OCI-LY7 (cell line): ENCODE measurements around the gene YBX1. TPM values are rescaled to one million over a fixed set of nuclear protein-coding genes. Genes with fewer than 3 reads are reported as not detected.
"Not testable (repeated sequence)": the region's sequence is repeated elsewhere in the genome, so short reads cannot be mapped to it uniquely, and the experiment has no call there.

Experiments
- BruUV-seq: library from RNA; stranded (reverse); fragments of 400-500 nt; replicated peaks from 2 replicates; lab custom pipeline; 2021; lab: Mats Ljungman, UMichigan
- CTCF ChIA-PET: fragments of 300-600 bp; sonication (Branson Sonifier 250); formaldehyde crosslinking; loops from one replicate; lab custom pipeline; 2022; ENCODE audit warnings: antibody characterized with exemption; ENCODE audit not compliant: unreplicated experiment; lab: Charles Lee
- POLR2A ChIA-PET: fragments of 300-600 bp; sonication (Branson Sonifier 250); formaldehyde crosslinking; loops from one replicate; lab custom pipeline; 2022; ENCODE audit warnings: antibody characterized with exemption; lab: Charles Lee
- DNase-seq: peaks from one replicate; pipeline ENCODE4 v3.0.0-alpha.2; 2015; ENCODE audit warnings: low spot score
- H2AFZ ChIP-seq: fragments of 200-600 bp; sonication (generic), shearing (Covaris generic); 2 replicates; pipeline ENCODE4 v1.6.1; 2014; ENCODE audit warnings: mild to moderate bottlenecking, antibody characterized with exemption, low read length, moderate library complexity
- H3K27ac ChIP-seq: fragments of 200-600 bp; sonication (generic); 2 replicates; pipeline ENCODE4 v1.5.1; 2014; ENCODE audit warnings: mixed run types, low read depth, mild to moderate bottlenecking, moderate library complexity, low read length, inconsistent platforms; ENCODE audit not compliant: poor library complexity, severe bottlenecking
- H3K36me3 ChIP-seq: fragments of 200-600 bp; sonication (generic); 2 replicates; pipeline ENCODE4 v1.6.1; 2014; ENCODE audit warnings: mild to moderate bottlenecking, antibody characterized with exemption, low read length, moderate library complexity, mixed read lengths; ENCODE audit not compliant: insufficient read depth
- H3K4me1 ChIP-seq: fragments of 200-600 bp; sonication (generic); 2 replicates; pipeline ENCODE4 v1.5.1; 2014; ENCODE audit warnings: mild to moderate bottlenecking, low read length; ENCODE audit not compliant: insufficient read depth, poor library complexity, severe bottlenecking
- H3K4me2 ChIP-seq: fragments of 200-600 bp; sonication (generic); 2 replicates; pipeline ENCODE4 v1.6.1; 2014; ENCODE audit warnings: mild to moderate bottlenecking, low read length
- H3K4me3 ChIP-seq: fragments of 200-600 bp; sonication (generic); 2 replicates; pipeline ENCODE4 v1.5.1; 2014; ENCODE audit warnings: mild to moderate bottlenecking, low read depth, low read length; ENCODE audit not compliant: poor library complexity, severe bottlenecking
- H3K79me2 ChIP-seq: fragments of 200-600 bp; sonication (generic); 2 replicates; pipeline ENCODE4 v1.6.1; 2016; ENCODE audit warnings: low read depth, mild to moderate bottlenecking, low read length, moderate library complexity, mixed read lengths; ENCODE audit not compliant: insufficient read depth
- H3K9me2 ChIP-seq: fragments of 200-600 bp; sonication (generic); 2 replicates; pipeline ENCODE4 v1.6.1; 2016; ENCODE audit warnings: mild to moderate bottlenecking, low read length, mixed read lengths; ENCODE audit not compliant: insufficient read depth
- H3K9me3 ChIP-seq: fragments of 200-600 bp; sonication (generic); 2 replicates; pipeline ENCODE4 v1.6.1; 2014; ENCODE audit warnings: mild to moderate bottlenecking, mixed run types, low read length, mixed read lengths
- H4K20me1 ChIP-seq: fragments of 200-600 bp; sonication (generic); 2 replicates; pipeline ENCODE4 v1.6.1; 2014; ENCODE audit warnings: mild to moderate bottlenecking, antibody characterized with exemption, low read length, moderate library complexity, mixed read lengths; ENCODE audit not compliant: insufficient read depth
- CTCF ChIP-seq: fragments of 200-600 bp; sonication (generic); conservative IDR thresholded peaks from 2 replicates; pipeline ENCODE4 v1.5.1; 2014; ENCODE audit warnings: mild to moderate bottlenecking, antibody characterized with exemption, low read length, moderate library complexity, mixed read lengths
- EZH2phosphoT487 ChIP-seq: fragments of 200-600 bp; sonication (generic); IDR thresholded peaks from 2 replicates; pipeline ENCODE4 v1.6.1; 2018; ENCODE audit warnings: low read depth, borderline replicate concordance, mild to moderate bottlenecking, mixed run types, antibody characterized with exemption, low read length, moderate library complexity, mixed read lengths
- intact Hi-C: fragments of 100-400 bp; cut with micrococcal nuclease; formaldehyde crosslinking; loops from one replicate; pipeline ENCODE4 v1.10.0; 2022; ENCODE audit not compliant: unreplicated experiment
- total RNA-seq, 2 experiments: library from RNA; depleted of rRNA in 1 of 2; stranded (reverse); fragments of >200 nt in 1 of 2; shearing (Covaris generic) in 1 of 2; gene quantifications; 2 replicates each; pipeline ENCODE4 v1.2.3, GENCODE V29; 2014 to 2022

Gene YBX1
- total RNA-seq, 2 experiments from 2014 or later: 750 to 956 TPM

- no peak overlapping the region for H3K27ac ChIP-seq
- H3K9me3 ChIP-seq: no peaks in the 10 kb centered on the region
- no peak overlapping the region for H3K4me3 ChIP-seq
- no peaks in the 10 kb centered on the region for H3K4me1 ChIP-seq
- intact Hi-C loops: no loop called here
- no TSS peak for BruUV-seq
- DNase-seq: no peak
- H3K9me2 ChIP-seq: no peaks in the 10 kb centered on the region
- TF ChIP-seq EZH2phosphoT487: no peak
- no peak for TF ChIP-seq CTCF
- ChIA-PET CTCF (no interaction called here), POLR2A (no interaction called here)
- H2AFZ ChIP-seq: no peak overlapping the region
- H3K79me2 ChIP-seq: no peaks in the 10 kb centered on the region
- peaks cover 34% of the 10 kb centered on the region for H3K36me3 ChIP-seq
- no peak overlapping the region for H3K4me2 ChIP-seq
- no peaks in the 10 kb centered on the region for H4K20me1 ChIP-seq
Observed at GRCh38 chr1:42720868-42721267, 38.6 kb downstream of the YBX1 start.

GRCh38 chr1:42721926-42722325 lies 39.7 kb downstream of the YBX1 start:
- no peak overlapping the region for H2AFZ ChIP-seq
- H3K4me1 ChIP-seq: no peaks in the 10 kb centered on the region
- ChIA-PET POLR2A (interaction anchor here (0.6 kb wide), 1 partner anchor 197 kb away, joined by 3 read pairs; no protein-coding TSS in a partner anchor), CTCF (no interaction called here)
- H3K9me3 ChIP-seq: no peaks in the 10 kb centered on the region
- no peaks in the 10 kb centered on the region for H4K20me1 ChIP-seq
- DNase-seq: no peak
- peaks cover 23% of the 10 kb centered on the region for H3K36me3 ChIP-seq
- H3K4me3 ChIP-seq: no peak overlapping the region
- intact Hi-C loops: no loop called here
- no peaks in the 10 kb centered on the region for H3K9me2 ChIP-seq
- no peak overlapping the region for H3K27ac ChIP-seq
- no TSS peak for BruUV-seq
- TF ChIP-seq EZH2phosphoT487 (no peak), CTCF (no peak)
- H3K79me2 ChIP-seq: no peaks in the 10 kb centered on the region
- no peak overlapping the region for H3K4me2 ChIP-seq

GRCh38 chr1:42722403-42722802 lies 40.2 kb downstream of the YBX1 start:
- H3K9me2 ChIP-seq, H3K4me1 ChIP-seq, H3K27ac ChIP-seq, H3K4me3 ChIP-seq, H4K20me1 ChIP-seq, H2AFZ ChIP-seq, DNase-seq, H3K9me3 ChIP-seq, intact Hi-C loops, BruUV-seq, H3K4me2 ChIP-seq, H3K79me2 ChIP-seq: not testable (repeated sequence)
- ChIA-PET POLR2A (interaction anchor here (0.6 to 1.0 kb wide), 3 partner anchors 9 to 198 kb away, joined by 3 read pairs; no protein-coding TSS in a partner anchor), CTCF (interaction anchor here (0.6 kb wide), 1 partner anchor 22 kb away, joined by 3 read pairs; no protein-coding TSS in a partner anchor)
- H3K36me3 ChIP-seq: peaks cover 18% of the 10 kb centered on the region
